ENCODE measurements around the gene CDKAL1.

GRCh38 chr6:20509212-20509611 lies 25.0 kb upstream of the CDKAL1 start:
- TF ChIP-seq SP1 (IDR thresholded peaks at IDR 0.05; ENCODE audit: low read depth, low read length) (no peak), HDAC6 (IDR thresholded peaks at IDR 0.05; ENCODE audit: low read depth, low read length) (no peak)

Measured in H1 (cell line).